HL-60 (cell line): ENCODE data around the gene MTCH1.

Experiments used
- CTCF ChIP-seq: IDR thresholded peaks from one replicate; pipeline ENCODE4 v1.5.1; 2011; ENCODE audit warnings: low read length, control low read depth, inconsistent platforms; ENCODE audit not compliant: insufficient read depth
- GABPA ChIP-seq: IDR thresholded peaks from 2 replicates; pipeline ENCODE4 v1.6.1; 2012; ENCODE audit warnings: low read depth
- POLR2AphosphoS5 ChIP-seq: IDR thresholded peaks from 2 replicates; pipeline ENCODE4 v1.6.1; 2012; ENCODE audit warnings: low read depth

DNA sequence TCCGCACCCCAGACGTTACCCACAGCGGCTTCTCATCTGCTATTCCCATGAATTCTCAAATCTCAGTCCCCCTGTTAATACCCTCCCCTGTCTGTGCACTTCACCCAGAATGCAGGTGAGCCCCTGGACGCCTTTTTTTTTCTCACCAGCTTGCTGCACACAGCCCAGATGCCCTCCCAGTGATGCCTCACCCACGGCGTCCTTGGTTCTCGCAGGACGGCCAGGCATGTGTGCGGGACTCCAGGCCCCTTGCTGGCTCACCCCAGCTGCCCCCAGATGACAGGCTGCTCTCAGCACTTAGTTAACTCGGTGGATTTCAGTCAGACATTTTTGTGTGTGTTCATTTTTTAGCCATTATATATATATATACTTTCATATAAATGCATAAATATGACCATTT is 56.8 kb downstream of the MTCH1 start:
- no peak for TF ChIP-seq CTCF
- TF ChIP-seq POLR2AphosphoS5 = no peak
- TF ChIP-seq GABPA = no peak
